Uterus (tissue), 4 donors: ENCODE data around the gene WDR11. TPM values are rescaled to one million over a fixed set of nuclear protein-coding genes. Genes with fewer than 3 reads are reported as not detected.

Experiments used
- DNase-seq, 2 donors: peaks; one replicate each; pipeline ENCODE4 v3.0.0-alpha.2; 2019 to 2020
- H3K27ac ChIP-seq, 2 donors: fragments of 200-600 bp; sonication (generic); 1 replicate in 1 of 2; 2 replicates in 1 of 2; pipeline ENCODE4 v1.5.1; 2016 to 2018
- H3K27me3 ChIP-seq, 2 donors: fragments of 200-600 bp; sonication (generic); one replicate each; pipeline ENCODE4 v1.5.1; 2018 to 2019; ENCODE audit warnings: control low read depth in 1 of 2
- H3K36me3 ChIP-seq, 2 donors: fragments of 200-600 bp; sonication (generic); one replicate each; pipeline ENCODE4 v1.5.1; 2019; ENCODE audit warnings: control low read depth in 1 of 2
- H3K4me1 ChIP-seq, 2 donors: fragments of 200-600 bp; sonication (generic); one replicate each; pipeline ENCODE4 v1.5.1; 2018 to 2019; ENCODE audit warnings: control low read depth in 1 of 2
- H3K4me3 ChIP-seq, 2 donors: fragments of 200-600 bp; sonication (generic); 1 replicate in 1 of 2; 2 replicates in 1 of 2; pipeline ENCODE4 v1.5.1; 2018 to 2019; ENCODE audit warnings: mild to moderate bottlenecking in 1 of 2
- H3K9me3 ChIP-seq, 2 donors: fragments of 200-600 bp; sonication (generic); one replicate each; pipeline ENCODE4 v1.5.1; 2019; ENCODE audit warnings: control low read depth in 1 of 2
- POLR2A ChIP-seq, 2 donors: fragments of 450-650 bp; IDR thresholded peaks; one replicate each; pipeline ENCODE4 v1.6.1; 2016; ENCODE audit warnings: antibody characterized with exemption in 2 of 2, mild to moderate bottlenecking in 1 of 2, moderate library complexity in 1 of 2
- intact Hi-C: fragments of 100-400 bp; cut with DNase I; formaldehyde crosslinking; loops from one replicate; pipeline ENCODE4 v1.15.1; 2023; ENCODE audit warnings: low total_unique reads
- total RNA-seq, 4 donors: library from RNA; depleted of rRNA in 3 of 4; stranded (reverse); fragments of >200 nt in 3 of 4; gene quantifications; one replicate each; pipeline versions ENCODE4 v1.1.0 to v1.2.4, GENCODE V29; 2014 to 2023
- TF ChIP-seq, protein P1 (sequence below), 4 experiments: fragments of 200-600 bp in 2 of 4; fragments of 450-650 bp in 2 of 4; sonication (generic) in 2 of 4; IDR thresholded peaks; one replicate each; pipeline ENCODE4 v1.5.1; 2016 to 2019; ENCODE audit warnings: antibody characterized with exemption in 4 of 4, mild to moderate bottlenecking in 2 of 4, moderate library complexity in 1 of 4
- donor health status: DM: yes; HTN: yes; CAD: no.

The WDR11 gene, protein sequence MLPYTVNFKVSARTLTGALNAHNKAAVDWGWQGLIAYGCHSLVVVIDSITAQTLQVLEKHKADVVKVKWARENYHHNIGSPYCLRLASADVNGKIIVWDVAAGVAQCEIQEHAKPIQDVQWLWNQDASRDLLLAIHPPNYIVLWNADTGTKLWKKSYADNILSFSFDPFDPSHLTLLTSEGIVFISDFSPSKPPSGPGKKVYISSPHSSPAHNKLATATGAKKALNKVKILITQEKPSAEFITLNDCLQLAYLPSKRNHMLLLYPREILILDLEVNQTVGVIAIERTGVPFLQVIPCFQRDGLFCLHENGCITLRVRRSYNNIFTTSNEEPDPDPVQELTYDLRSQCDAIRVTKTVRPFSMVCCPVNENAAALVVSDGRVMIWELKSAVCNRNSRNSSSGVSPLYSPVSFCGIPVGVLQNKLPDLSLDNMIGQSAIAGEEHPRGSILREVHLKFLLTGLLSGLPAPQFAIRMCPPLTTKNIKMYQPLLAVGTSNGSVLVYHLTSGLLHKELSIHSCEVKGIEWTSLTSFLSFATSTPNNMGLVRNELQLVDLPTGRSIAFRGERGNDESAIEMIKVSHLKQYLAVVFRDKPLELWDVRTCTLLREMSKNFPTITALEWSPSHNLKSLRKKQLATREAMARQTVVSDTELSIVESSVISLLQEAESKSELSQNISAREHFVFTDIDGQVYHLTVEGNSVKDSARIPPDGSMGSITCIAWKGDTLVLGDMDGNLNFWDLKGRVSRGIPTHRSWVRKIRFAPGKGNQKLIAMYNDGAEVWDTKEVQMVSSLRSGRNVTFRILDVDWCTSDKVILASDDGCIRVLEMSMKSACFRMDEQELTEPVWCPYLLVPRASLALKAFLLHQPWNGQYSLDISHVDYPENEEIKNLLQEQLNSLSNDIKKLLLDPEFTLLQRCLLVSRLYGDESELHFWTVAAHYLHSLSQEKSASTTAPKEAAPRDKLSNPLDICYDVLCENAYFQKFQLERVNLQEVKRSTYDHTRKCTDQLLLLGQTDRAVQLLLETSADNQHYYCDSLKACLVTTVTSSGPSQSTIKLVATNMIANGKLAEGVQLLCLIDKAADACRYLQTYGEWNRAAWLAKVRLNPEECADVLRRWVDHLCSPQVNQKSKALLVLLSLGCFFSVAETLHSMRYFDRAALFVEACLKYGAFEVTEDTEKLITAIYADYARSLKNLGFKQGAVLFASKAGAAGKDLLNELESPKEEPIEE
- total RNA-seq = 100 to 1,000 TPM in 1 of 4 donors, 10 to 100 TPM in 3; 68.6 to 102 (median 79.5) TPM

DNA sequence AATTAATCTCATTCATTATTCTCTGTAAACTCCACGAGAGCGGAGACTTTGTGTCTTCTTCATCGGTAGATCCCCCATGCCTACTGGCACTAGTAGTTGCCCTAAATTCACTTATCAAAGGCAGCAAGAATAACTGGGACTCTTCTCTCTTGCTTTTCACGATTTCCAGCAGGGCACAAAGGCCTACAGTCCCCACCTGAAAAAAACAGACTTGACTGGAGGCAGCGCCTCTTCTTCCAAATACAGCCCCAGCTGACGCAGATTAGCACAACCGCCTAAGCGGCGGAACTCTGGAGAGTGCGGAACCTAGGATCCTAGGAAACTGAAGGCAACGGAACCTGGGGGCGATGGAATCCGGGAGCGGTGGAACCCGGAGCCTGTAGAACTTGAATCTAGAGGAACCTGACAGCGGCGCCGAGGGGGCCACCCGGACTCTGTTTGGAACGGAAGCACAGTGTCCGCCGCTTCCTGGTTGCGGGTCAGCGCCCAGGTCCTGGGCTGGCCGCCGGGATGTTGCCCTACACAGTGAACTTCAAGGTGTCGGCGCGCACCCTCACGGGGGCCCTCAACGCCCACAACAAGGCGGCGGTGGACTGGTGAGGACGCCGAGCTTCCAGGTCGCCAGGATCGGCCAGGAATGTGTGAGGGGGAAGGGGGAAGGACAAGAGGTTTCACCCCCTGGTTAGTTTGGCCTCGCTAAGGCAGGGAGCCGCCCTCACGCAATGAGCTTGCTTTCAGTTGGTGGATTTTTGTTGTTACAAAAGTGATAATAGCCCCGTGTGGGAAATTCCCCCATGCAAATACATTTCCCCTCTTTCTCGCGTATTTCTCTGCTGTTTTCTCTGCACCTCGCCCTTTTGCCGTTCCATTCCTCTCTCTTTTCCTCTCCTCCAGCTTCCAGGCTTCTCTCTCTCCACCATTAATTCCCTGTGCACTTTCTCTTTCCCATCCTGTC lies at the start of gene WDR11:
TSS of gene WDR11 (plus strand) at position 452 of the 955 bp plus-strand sequence. CDS start at position 511, 59 bp downstream.
- intact Hi-C loops = no loop called here
- DNase-seq = peak; percentile 84 to 86
- TF ChIP-seq, protein P1, sequence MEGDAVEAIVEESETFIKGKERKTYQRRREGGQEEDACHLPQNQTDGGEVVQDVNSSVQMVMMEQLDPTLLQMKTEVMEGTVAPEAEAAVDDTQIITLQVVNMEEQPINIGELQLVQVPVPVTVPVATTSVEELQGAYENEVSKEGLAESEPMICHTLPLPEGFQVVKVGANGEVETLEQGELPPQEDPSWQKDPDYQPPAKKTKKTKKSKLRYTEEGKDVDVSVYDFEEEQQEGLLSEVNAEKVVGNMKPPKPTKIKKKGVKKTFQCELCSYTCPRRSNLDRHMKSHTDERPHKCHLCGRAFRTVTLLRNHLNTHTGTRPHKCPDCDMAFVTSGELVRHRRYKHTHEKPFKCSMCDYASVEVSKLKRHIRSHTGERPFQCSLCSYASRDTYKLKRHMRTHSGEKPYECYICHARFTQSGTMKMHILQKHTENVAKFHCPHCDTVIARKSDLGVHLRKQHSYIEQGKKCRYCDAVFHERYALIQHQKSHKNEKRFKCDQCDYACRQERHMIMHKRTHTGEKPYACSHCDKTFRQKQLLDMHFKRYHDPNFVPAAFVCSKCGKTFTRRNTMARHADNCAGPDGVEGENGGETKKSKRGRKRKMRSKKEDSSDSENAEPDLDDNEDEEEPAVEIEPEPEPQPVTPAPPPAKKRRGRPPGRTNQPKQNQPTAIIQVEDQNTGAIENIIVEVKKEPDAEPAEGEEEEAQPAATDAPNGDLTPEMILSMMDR (IDR thresholded peaks at IDR 0.05) = no peak
- peak in 1 of 2 donors; percentile 58 for TF ChIP-seq POLR2A (IDR thresholded peaks at IDR 0.05)
- peaks cover 0 to 3% of the 10 kb centered on the region in 2 donors for H3K4me1 ChIP-seq
- peak within 1 kb of the TSS; percentile 68 to 81 for H3K4me3 ChIP-seq
- no peaks in the 10 kb centered on the region for H3K36me3 ChIP-seq
- peak within 1 kb of the TSS; percentile 70 to 90 for H3K27ac ChIP-seq
- H3K27me3 ChIP-seq = no peaks in the 10 kb centered on the region
- H3K9me3 ChIP-seq = no peaks in the 10 kb centered on the region

DNA sequence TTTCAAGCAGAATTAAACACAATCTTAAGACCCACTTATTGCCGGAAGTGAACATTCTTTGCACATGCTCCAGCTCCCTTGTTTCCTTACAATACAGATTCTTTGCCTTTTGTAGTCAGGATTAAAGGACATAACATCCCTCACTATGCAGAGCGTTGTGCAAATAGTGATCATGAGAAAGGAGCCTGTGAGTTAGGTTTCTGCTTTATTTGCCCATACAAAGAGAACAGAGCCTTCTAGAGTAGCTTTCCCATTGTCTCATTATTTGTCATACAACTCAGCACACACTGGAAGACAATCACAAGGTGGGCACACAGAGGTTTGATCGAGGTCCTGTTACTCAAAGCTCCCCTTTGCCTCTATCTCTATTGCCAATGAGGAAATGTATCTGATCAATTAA lies 48.2 kb upstream of the WDR11 start:
- H3K27ac ChIP-seq = no peak overlapping the region
- intact Hi-C loops = no loop called here
- H3K9me3 ChIP-seq = no peaks in the 10 kb centered on the region
- H3K4me3 ChIP-seq = no peak overlapping the region
- no peaks in the 10 kb centered on the region for H3K27me3 ChIP-seq
- H3K36me3 ChIP-seq = no peaks in the 10 kb centered on the region
- DNase-seq = no peak
- no peaks in the 10 kb centered on the region for H3K4me1 ChIP-seq
- TF ChIP-seq POLR2A (IDR thresholded peaks at IDR 0.05) = no peak
- TF ChIP-seq, protein P1 (IDR thresholded peaks at IDR 0.05) = no peak

DNA sequence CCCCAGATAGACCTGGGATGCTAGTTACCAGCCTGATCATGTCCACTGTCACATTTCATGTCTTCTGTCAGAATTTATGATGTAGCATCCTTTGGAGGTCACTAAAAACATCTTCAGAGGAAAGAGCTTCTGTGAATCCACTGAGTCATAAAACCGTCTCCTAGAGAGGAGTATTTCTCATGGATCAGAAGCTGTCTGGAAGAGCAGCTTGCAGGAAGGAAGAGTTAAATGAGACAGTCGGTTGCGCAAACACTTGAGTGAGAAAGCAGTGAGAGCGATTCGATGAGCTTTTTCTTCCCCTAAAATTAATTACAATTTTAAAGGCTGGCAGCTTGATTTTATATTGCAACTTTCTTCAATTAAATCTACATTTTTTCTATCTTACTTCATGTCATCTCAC lies 47.2 kb upstream of the WDR11 start:
- H3K27ac ChIP-seq = no peak overlapping the region
- DNase-seq = no peak

More for the DNA sequence above, 47.2 kb upstream of the WDR11 start:
- no peak for TF ChIP-seq POLR2A (IDR thresholded peaks at IDR 0.05)
- TF ChIP-seq, protein P1 (IDR thresholded peaks at IDR 0.05) = no peak
- Histone ChIP-seq H3K4me1 (no peaks in the 10 kb centered on the region), H3K4me3 (no peak overlapping the region), H3K27me3 (no peaks in the 10 kb centered on the region), H3K36me3 (no peaks in the 10 kb centered on the region), H3K9me3 (no peaks in the 10 kb centered on the region)
- intact Hi-C loops = no loop called here
